Omental fat pad (tissue), 4 donors: ENCODE results near the gene SKIDA1. TPM values are rescaled to one million over a fixed set of nuclear protein-coding genes. Genes with fewer than 3 reads are reported as not detected.

ENCODE experiments used
- ATAC-seq: fragments of 150-250 bp; one replicate; pipeline ENCODE4 v1.9.1; 2016; ENCODE audit warnings: mild to moderate bottlenecking, moderate library complexity; ENCODE audit not compliant: low FRiP score
- DNase-seq: peaks from one replicate; pipeline ENCODE4 v3.0.0-alpha.2; 2019; ENCODE audit warnings: low spot score
- CTCF ChIP-seq, 3 donors: fragments of 450-650 bp; IDR thresholded peaks; one replicate each; pipeline ENCODE4 v1.5.1; 2016 to 2017; ENCODE audit warnings: antibody characterized with exemption in 3 of 3, mild to moderate bottlenecking in 3 of 3, moderate library complexity in 2 of 3
- total RNA-seq, 4 donors: library from RNA; depleted of rRNA; stranded (reverse); fragments of >200 nt; gene quantifications; one replicate each; pipeline ENCODE4 v1.1.0, GENCODE V29; 2016

The SKIDA1 gene
- total RNA-seq, 4 donors from 2014 or later = 0.36 to 1.4 (median 0.77) TPM

GRCh38 chr10:21499701-21500577 lies 25.5 kb downstream of the SKIDA1 start:
- DNase-seq (no peak), ATAC-seq (no peak)
- TF ChIP-seq CTCF (IDR thresholded peaks at IDR 0.05) = no peak

DNA sequence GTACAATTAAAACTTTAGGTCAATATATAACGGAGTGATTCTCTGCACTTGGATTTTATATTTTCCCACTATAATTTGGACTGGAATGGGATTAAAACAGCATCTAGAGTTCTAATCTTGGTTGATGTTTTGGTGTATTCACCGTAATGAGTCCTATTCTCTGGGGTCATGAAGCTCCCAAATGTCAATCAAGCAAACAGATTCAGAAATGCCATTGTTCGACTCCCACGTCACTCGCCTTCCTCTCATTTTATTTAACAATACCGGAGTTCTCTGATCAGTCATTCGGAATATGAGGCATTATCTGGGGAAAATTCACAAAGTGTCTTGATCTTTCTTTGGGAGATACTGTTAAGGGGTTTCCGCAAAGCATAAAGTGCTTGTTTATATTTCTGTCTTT lies 26.5 kb downstream of the SKIDA1 start:
- ATAC-seq (no peak), DNase-seq (no peak)
- TF ChIP-seq CTCF (IDR thresholded peaks at IDR 0.05) = no peak

GRCh38 chr10:21498377-21498776 lies 27.1 kb downstream of the SKIDA1 start:
- TF ChIP-seq CTCF (IDR thresholded peaks at IDR 0.05) = no peak
- ATAC-seq (no peak), DNase-seq (no peak)

DNA sequence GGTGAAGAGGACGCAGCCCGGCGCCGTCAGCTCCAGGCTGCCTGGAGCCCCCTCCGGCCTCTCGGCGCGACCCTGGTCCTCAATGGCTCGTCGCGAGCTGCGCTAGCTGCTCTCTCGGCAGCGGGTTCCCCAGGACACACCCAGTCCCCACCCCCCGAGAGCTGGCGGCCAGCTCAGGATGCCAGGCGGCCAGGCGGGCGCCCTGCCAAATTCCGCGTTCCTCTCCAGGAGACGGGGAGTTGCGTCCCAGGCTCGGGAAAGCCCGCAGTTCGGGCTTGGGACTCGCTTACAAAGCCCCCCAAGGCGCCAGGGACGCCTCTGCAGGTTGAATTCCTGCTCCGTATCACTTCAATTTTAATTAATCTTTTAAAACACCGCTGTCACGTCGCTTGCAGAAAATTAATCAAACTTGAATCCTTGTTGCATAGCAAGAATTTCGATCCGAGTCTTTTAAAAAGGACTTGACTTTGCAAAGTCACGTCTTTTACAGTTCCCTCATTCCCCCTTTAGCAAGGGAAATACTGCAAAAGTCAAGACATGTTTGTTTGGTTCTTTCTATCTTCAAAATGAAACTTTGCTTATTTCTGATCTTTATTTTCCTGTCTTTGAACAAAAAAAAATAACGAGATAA lies 28.2 kb downstream of the SKIDA1 start:
- ATAC-seq = peak; percentile 46
- TF ChIP-seq CTCF (IDR thresholded peaks at IDR 0.05) = no peak
- peak; percentile 81 for DNase-seq

- DNase-seq (no peak), ATAC-seq (peak; percentile 26)
- no peak for TF ChIP-seq CTCF (IDR thresholded peaks at IDR 0.05)
Measured at GRCh38 chr10:21496343-21497176, 28.9 kb downstream of the SKIDA1 start.

DNA sequence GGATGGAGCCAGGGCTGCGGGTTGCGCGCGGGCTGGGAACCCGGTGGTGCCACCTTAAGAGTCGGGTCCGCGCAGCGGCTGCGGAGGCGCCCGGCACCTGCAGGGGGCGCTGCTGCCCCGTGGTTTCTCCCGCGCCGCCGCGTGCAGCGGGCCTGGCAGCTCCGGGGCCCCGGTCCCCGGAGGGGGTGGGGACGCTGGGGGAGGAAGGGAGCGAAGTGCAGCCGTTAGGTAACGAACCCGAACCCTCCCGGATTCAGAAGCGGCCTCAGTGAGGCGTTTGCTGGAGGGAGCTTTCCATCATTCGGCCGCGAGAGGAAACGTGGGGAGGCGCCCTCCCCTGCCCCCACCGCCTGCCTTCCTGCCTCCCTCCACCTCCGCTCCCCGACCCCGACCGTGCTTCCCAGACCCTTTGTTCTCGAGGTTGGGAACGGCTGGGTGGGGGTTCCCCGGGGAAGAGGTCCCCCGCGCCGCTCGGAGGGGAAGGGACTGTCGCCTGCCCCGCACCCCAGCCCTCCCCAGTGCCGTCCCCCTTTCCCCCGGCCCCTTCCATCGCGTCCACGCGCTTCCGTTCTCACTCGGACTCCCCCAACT lies 29.6 kb downstream of the SKIDA1 start:
- ATAC-seq (peak; percentile 88), DNase-seq (peak; percentile 73)
- peak in 2 of 3 donors; percentile 91 to 93 for TF ChIP-seq CTCF (IDR thresholded peaks at IDR 0.05)
